Kidney glomerular epithelial cell (primary cell): ENCODE results near the gene TREM1.

Experiments
- DNase-seq: peaks from one replicate; lab custom pipeline; 2025; lab: John Stamatoyannopoulos, UW

TREM1 gene

GRCh38 chr6:41286544-41287346 lies at the start of gene TREM1:
TREM1 (minus strand) TSS chr6:41286682; CDS start chr6:41286655, 27 bp downstream.
- DNase-seq = peak; percentile 3

GRCh38 chr6:41335943-41336342 lies 49.5 kb upstream of the TREM1 start:
- no peak for DNase-seq

- no peak for DNase-seq
Measured at GRCh38 chr6:41335296-41335695, 48.8 kb upstream of the TREM1 start, which contains the start of gene NCR2. NCR2 (plus strand) TSS chr6:41335608; CDS start chr6:41335877, 269 bp downstream.

GRCh38 chr6:41334482-41335040 lies 48.1 kb upstream of the TREM1 start:
- no peak for DNase-seq

- DNase-seq = no peak
Measured at GRCh38 chr6:41332842-41333736, 46.6 kb upstream of the TREM1 start.

- DNase-seq = no peak
Measured at GRCh38 chr6:41332241-41332640, 45.8 kb upstream of the TREM1 start.

- no peak for DNase-seq
Measured at GRCh38 chr6:41331401-41332150, 45.1 kb upstream of the TREM1 start.

GRCh38 chr6:41327177-41327576 lies 40.7 kb upstream of the TREM1 start:
- DNase-seq = no peak

- DNase-seq = no peak
Measured at GRCh38 chr6:41326092-41326491, 39.6 kb upstream of the TREM1 start.

- no peak for DNase-seq
Measured at GRCh38 chr6:41325446-41326066, 39.1 kb upstream of the TREM1 start.

- DNase-seq = no peak
Measured at GRCh38 chr6:41321183-41321582, 34.7 kb upstream of the TREM1 start.

GRCh38 chr6:41318654-41319565 lies 32.4 kb upstream of the TREM1 start:
- peak; percentile 65 for DNase-seq

- no peak for DNase-seq
Measured at GRCh38 chr6:41318261-41318653, 31.8 kb upstream of the TREM1 start.

GRCh38 chr6:41315943-41316620 lies 29.6 kb upstream of the TREM1 start:
- DNase-seq = no peak

- DNase-seq = no peak
Measured at GRCh38 chr6:41315203-41315602, 28.7 kb upstream of the TREM1 start.

GRCh38 chr6:41306187-41306854 lies 19.8 kb upstream of the TREM1 start:
- peak; percentile 29 for DNase-seq

GRCh38 chr6:41302638-41303037 lies 16.2 kb upstream of the TREM1 start:
- DNase-seq = no peak

GRCh38 chr6:41298785-41299502 lies 12.5 kb upstream of the TREM1 start:
- no peak for DNase-seq
